Activated CD4-positive, alpha-beta T cell treated with anti-CD3 and anti-CD28 coated beads, Interleukin-2, amount 50 U/mL, for 16 hours (primary cell): ENCODE results near the gene SCN4A.
"Not testable (repeated sequence)": the region's sequence is repeated elsewhere in the genome, so short reads cannot be mapped to it uniquely, and the experiment has no call there.

Experiments
- DNase-seq: peaks from one replicate; pipeline ENCODE4 v3.0.0-alpha.2; 2020

The SCN4A gene

GRCh38 chr17:63972796-63973195 lies at the start of gene SCN4A:
Gene SCN4A (minus strand): TSS chr17:63972918. CDS start chr17:63972841, 77 bp downstream.
- no peak for DNase-seq

GRCh38 chr17:64020056-64020766 lies 47.5 kb upstream of the SCN4A start, which contains the start of gene ICAM2:
Gene ICAM2 (minus strand): TSS chr17:64020633. CDS start chr17:64006691, 13,942 bp downstream.
- peak; percentile 95 for DNase-seq

GRCh38 chr17:64019551-64019961 lies 46.8 kb upstream of the SCN4A start:
- not testable (repeated sequence) for DNase-seq

GRCh38 chr17:64017381-64017980 lies 44.8 kb upstream of the SCN4A start:
- no peak for DNase-seq

- no peak for DNase-seq
Observed at GRCh38 chr17:64016974-64017373, 44.3 kb upstream of the SCN4A start.

GRCh38 chr17:64016231-64016784 lies 43.6 kb upstream of the SCN4A start:
- no peak for DNase-seq

- DNase-seq: no peak
Observed at GRCh38 chr17:64015447-64015846, 42.7 kb upstream of the SCN4A start.

- no peak for DNase-seq
Observed at GRCh38 chr17:64009571-64010402, 37.1 kb upstream of the SCN4A start.

- DNase-seq: no peak
Observed at GRCh38 chr17:64008830-64009229, 36.1 kb upstream of the SCN4A start.

- DNase-seq: no peak
Observed at GRCh38 chr17:64008346-64008745, 35.6 kb upstream of the SCN4A start.

- no peak for DNase-seq
Observed at GRCh38 chr17:64007838-64008282, 35.1 kb upstream of the SCN4A start.

GRCh38 chr17:64007089-64007837 lies 34.5 kb upstream of the SCN4A start:
- not testable (repeated sequence) for DNase-seq

GRCh38 chr17:64006361-64007088 lies 33.8 kb upstream of the SCN4A start:
- DNase-seq: no peak

- no peak for DNase-seq
Observed at GRCh38 chr17:64005734-64006167, 33.0 kb upstream of the SCN4A start.

- DNase-seq: no peak
Observed at GRCh38 chr17:64004903-64005733, 32.4 kb upstream of the SCN4A start.

GRCh38 chr17:64004218-64004770 lies 31.6 kb upstream of the SCN4A start:
- no peak for DNase-seq

- DNase-seq: no peak
Observed at GRCh38 chr17:64003526-64004121, 30.9 kb upstream of the SCN4A start.

- no peak for DNase-seq
Observed at GRCh38 chr17:64002658-64003525, 30.2 kb upstream of the SCN4A start.
